Endothelial cell of umbilical vein (primary cell): ENCODE data around the gene RFX2. TPM values are rescaled to one million over a fixed set of nuclear protein-coding genes. Genes with fewer than 3 reads are reported as not detected.
"Not testable (repeated sequence)": the region's sequence is repeated elsewhere in the genome, so short reads cannot be mapped to it uniquely, and the experiment has no call there.

Experiments
- BruUV-seq: library from RNA; stranded (reverse); fragments of 400-500 nt; replicated peaks from 2 replicates; lab custom pipeline; 2021; lab: Mats Ljungman, UMichigan
- CTCF ChIA-PET: fragments of 300-600, 350-600 bp; sonication (Branson Sonifier 250); formaldehyde crosslinking; loops from one replicate; lab custom pipeline; 2021; ENCODE audit warnings: antibody characterized with exemption, inconsistent platforms; lab: Charles Lee
- POLR2A ChIA-PET: fragments of 300-600, 350-600 bp; sonication (Branson Sonifier 250); formaldehyde crosslinking; loops from one replicate; lab custom pipeline; 2021; ENCODE audit warnings: antibody characterized with exemption, inconsistent platforms; lab: Charles Lee
- DNase-seq: peaks from one replicate; pipeline ENCODE4 v3.0.0-alpha.2; 2011; ENCODE audit warnings: low read depth, low spot score
- FAIRE-seq: peaks from 2 replicates; lab custom pipeline; 2011; peaks lifted over from hg19 to GRCh38; lab: Jason Lieb, UNC
- H2AFZ ChIP-seq: 2 replicates; pipeline ENCODE4 v1.6.0; 2012; ENCODE audit warnings: low read depth, low read length, control low read depth, inconsistent platforms
- H3K27ac ChIP-seq: 2 replicates; pipeline ENCODE4 v1.5.1; 2011; ENCODE audit warnings: low read depth, mild to moderate bottlenecking, control low read depth, low read length, moderate library complexity; ENCODE audit not compliant: insufficient read depth
- H3K27me3 ChIP-seq, 2 experiments: 2 replicates each; pipeline versions ENCODE4 v1.6.0 to v1.6.1; 2011; ENCODE audit warnings: low read length in 2 of 2, mixed read lengths in 1 of 2; ENCODE audit not compliant: control insufficient read depth in 2 of 2, insufficient read depth in 2 of 2
- H3K36me3 ChIP-seq, 2 experiments: 2 replicates in 1 of 2; 3 replicates in 1 of 2; pipeline ENCODE4 v1.5.1; 2011; ENCODE audit warnings: low read length in 2 of 2, mild to moderate bottlenecking in 1 of 2, moderate library complexity in 1 of 2; ENCODE audit not compliant: control insufficient read depth in 2 of 2, insufficient read depth in 2 of 2; ENCODE audit errors: extremely low read depth in 1 of 2
- H3K4me1 ChIP-seq: 3 replicates; pipeline ENCODE4 v1.5.1; 2011; ENCODE audit warnings: mild to moderate bottlenecking, low read length; ENCODE audit not compliant: control insufficient read depth, insufficient read depth; ENCODE audit errors: extremely low read depth
- H3K4me2 ChIP-seq: 2 replicates; pipeline ENCODE4 v1.6.1; 2011; ENCODE audit warnings: low read length, control low read depth, mixed read lengths; ENCODE audit not compliant: insufficient read depth
- H3K4me3 ChIP-seq, 3 experiments: fragments of 200-600 bp in 1 of 3; sonication (generic), shearing (Covaris generic) in 1 of 3; replicated peaks in 1 of 3; 2 replicates each; pipeline ENCODE4 v1.5.1; 2011 to 2016; ENCODE audit warnings: control low read depth in 3 of 3, low read length in 3 of 3, mild to moderate bottlenecking in 2 of 3, inconsistent platforms in 1 of 3, low read depth in 1 of 3, moderate library complexity in 1 of 3; ENCODE audit not compliant: insufficient read depth in 1 of 3
- H3K79me2 ChIP-seq: 2 replicates; pipeline ENCODE4 v1.6.0; 2012; ENCODE audit warnings: low read length, inconsistent platforms; ENCODE audit not compliant: control insufficient read depth, insufficient read depth
- H3K9ac ChIP-seq: replicated peaks from 2 replicates; pipeline ENCODE3; 2011; ENCODE audit warnings: low read length, control low read depth; ENCODE audit not compliant: insufficient read depth; ENCODE audit errors: extremely low read depth
- H3K9me1 ChIP-seq: replicated peaks from 3 replicates; pipeline ENCODE4 v1.6.0; 2011; ENCODE audit warnings: mild to moderate bottlenecking, low read length; ENCODE audit not compliant: control insufficient read depth, insufficient read depth; ENCODE audit errors: extremely low read depth
- H3K9me3 ChIP-seq: replicated peaks from 2 replicates; pipeline ENCODE4 v1.5.1; 2012; ENCODE audit warnings: low read length, inconsistent platforms; ENCODE audit not compliant: control insufficient read depth, insufficient read depth
- H4K20me1 ChIP-seq: replicated peaks from 2 replicates; pipeline ENCODE3; 2011; ENCODE audit warnings: mild to moderate bottlenecking, low read length; ENCODE audit not compliant: control insufficient read depth, insufficient read depth; ENCODE audit errors: extremely low read depth
- CTCF ChIP-seq, 2 donors: IDR thresholded peaks; 1 replicate in 1 of 2; 2 replicates in 1 of 2; pipeline ENCODE4 v1.5.1; 2011; ENCODE audit warnings: low read length in 2 of 2, mild to moderate bottlenecking in 2 of 2, moderate library complexity in 2 of 2, control low read depth in 1 of 2, inconsistent platforms in 1 of 2, low read depth in 1 of 2; ENCODE audit not compliant: insufficient read depth in 1 of 2; ENCODE audit errors: extremely low read depth in 1 of 2
- EZH2 ChIP-seq: IDR thresholded peaks from 2 replicates; pipeline ENCODE4 v1.6.1; 2012; ENCODE audit warnings: borderline replicate concordance, low read depth, mild to moderate bottlenecking, moderate library complexity, low read length, inconsistent platforms; ENCODE audit not compliant: severe bottlenecking
- FOS ChIP-seq: IDR thresholded peaks from 2 replicates; pipeline ENCODE4 v1.6.1; 2011; ENCODE audit warnings: mild to moderate bottlenecking, low read length, moderate library complexity, borderline replicate concordance; ENCODE audit not compliant: insufficient read depth
- GATA2 ChIP-seq: IDR thresholded peaks from 2 replicates; pipeline ENCODE4 v1.7.0; 2011; ENCODE audit warnings: low read depth, mild to moderate bottlenecking, moderate library complexity, mixed read lengths, low read length; ENCODE audit not compliant: insufficient read length, insufficient read depth
- JUN ChIP-seq: IDR thresholded peaks from 2 replicates; pipeline ENCODE4 v1.6.1; 2011; ENCODE audit warnings: borderline replicate concordance, low read depth; ENCODE audit not compliant: insufficient read length, insufficient read depth
- MAX ChIP-seq: IDR thresholded peaks from 2 replicates; pipeline ENCODE4 v1.6.1; 2011; ENCODE audit not compliant: insufficient read depth, insufficient read length
- MYC ChIP-seq: IDR thresholded peaks from one replicate; pipeline ENCODE4 v1.6.1; 2011; ENCODE audit warnings: mild to moderate bottlenecking, low read depth, low read length
- POLR2A ChIP-seq: IDR thresholded peaks from 2 replicates; pipeline ENCODE4 v1.6.1; 2012; ENCODE audit warnings: low read depth, mild to moderate bottlenecking, control low read depth, low read length
- POLR2AphosphoS5 ChIP-seq: IDR thresholded peaks from 2 replicates; pipeline ENCODE4 v1.6.1; 2012; ENCODE audit warnings: low read depth, mild to moderate bottlenecking, control low read depth, low read length, moderate library complexity; ENCODE audit not compliant: insufficient read depth
- dilution Hi-C: fragments of 300-500 bp; cut with MboI; formaldehyde crosslinking; loops from one replicate; pipeline ENCODE4 v1.15.0; 2019; ENCODE audit warnings: low sequenced_read_pairs; ENCODE audit not compliant: extremely low pct_ligation_motif_present
- intact Hi-C: fragments of 100-400 bp; cut with micrococcal nuclease; formaldehyde crosslinking; loops from one replicate; pipeline ENCODE4 v1.10.0; 2022
- polyA plus RNA-seq, 4 experiments: library from polyadenylated mRNA; depleted of rRNA in 3 of 4; stranded (reverse) in 3 of 4; unstranded in 1 of 4; fragments of >200 nt; gene quantifications; 2 replicates each; pipeline versions ENCODE4 v1.2.1 to v1.2.3, GENCODE V29; 2011 to 2012; ENCODE audit warnings: missing spikeins in 1 of 4
- total RNA-seq: library from RNA; stranded (reverse); gene quantifications from 2 replicates; pipeline ENCODE4 v1.2.3, GENCODE V29; 2021

The RFX2 gene
- total and polyA plus RNA-seq, 2 donors (not counting 3 experiments of a cell fraction or from before 2014, with no cell fraction given): 16.1 to 19.0 TPM

GRCh38 chr19:5987077-5987818 is 123.1 kb downstream of the RFX2 start:
- TF ChIP-seq POLR2AphosphoS5 (no peak), JUN (no peak), GATA2 (peak; percentile 44), MAX (no peak), FOS (no peak), POLR2A (no peak), EZH2 (no peak), MYC (no peak), CTCF (IDR thresholded peaks at IDR 0.05; ENCODE audit: extremely low read depth in 1 of 2, insufficient read depth in 1 of 2, low read depth in 1 of 2, low read length in 2 of 2) (peak; percentile 86 to 94)
- Histone ChIP-seq H3K4me1 (peaks cover 17% of the 10 kb centered on the region), H3K36me3 (no peaks in the 10 kb centered on the region), H3K27me3 (no peaks in the 10 kb centered on the region), H3K4me2 (peak overlapping the region; percentile 1), H3K4me3 (no peak overlapping the region), H3K79me2 (no peaks in the 10 kb centered on the region), H3K9me1 (no peaks in the 10 kb centered on the region), H3K9me3 (no peaks in the 10 kb centered on the region), H3K9ac (no peak overlapping the region), H2AFZ (peak overlapping the region; percentile 45), H4K20me1 (no peaks in the 10 kb centered on the region), H3K27ac (no peak overlapping the region)
- DNase-seq (peak; percentile 86), FAIRE-seq (peak; percentile 94)
- dilution Hi-C loops: no loop called here
- POLR2A ChIA-PET: no interaction called here
- CTCF ChIA-PET: interaction anchor here (0.6 to 8.5 kb wide), 26 partner anchors 8 to 366 kb away, joined by 3 to 304 read pairs (median 5); partner anchors contain the start of genes NRTN and RANBP3
- BruUV-seq: no TSS peak
- intact Hi-C loops: loop anchor here (1.0 to 10.0 kb wide), 4 partner anchors 35 to 182 kb away; partner anchors contain the start of gene NRTN

GRCh38 chr19:5985837-5986236 is 124.5 kb downstream of the RFX2 start:
- dilution Hi-C loops, H3K4me3 ChIP-seq, H3K79me2 ChIP-seq, H3K9me1 ChIP-seq, H3K9ac ChIP-seq, H3K36me3 ChIP-seq, BruUV-seq, H3K27me3 ChIP-seq, H3K27ac ChIP-seq, DNase-seq, H3K9me3 ChIP-seq, FAIRE-seq, POLR2A ChIA-PET, H2AFZ ChIP-seq, H3K4me2 ChIP-seq, H4K20me1 ChIP-seq: not testable (repeated sequence)
- CTCF ChIA-PET: interaction anchor here (1.1 to 8.5 kb wide), 4 partner anchors 18 to 140 kb away, joined by 4 to 304 read pairs (median 18); no protein-coding TSS in a partner anchor
- H3K4me1 ChIP-seq: peaks cover 17% of the 10 kb centered on the region
- intact Hi-C loops: loop anchor here (10.0 kb wide), 1 partner anchor 181 kb away; the partner anchor contains the start of gene NRTN
